GM18520 (cell line): ENCODE results near the gene EXOC3.
"Not testable (repeated sequence)": the region's sequence is repeated elsewhere in the genome, so short reads cannot be mapped to it uniquely, and the experiment has no call there.

Source experiments
- ATAC-seq: cut with Tn5 transposase; IDR thresholded peaks from one replicate; pipeline ENCODE4 v1.9.1; 2021; ENCODE audit not compliant: unreplicated experiment

The EXOC3 gene

DNA sequence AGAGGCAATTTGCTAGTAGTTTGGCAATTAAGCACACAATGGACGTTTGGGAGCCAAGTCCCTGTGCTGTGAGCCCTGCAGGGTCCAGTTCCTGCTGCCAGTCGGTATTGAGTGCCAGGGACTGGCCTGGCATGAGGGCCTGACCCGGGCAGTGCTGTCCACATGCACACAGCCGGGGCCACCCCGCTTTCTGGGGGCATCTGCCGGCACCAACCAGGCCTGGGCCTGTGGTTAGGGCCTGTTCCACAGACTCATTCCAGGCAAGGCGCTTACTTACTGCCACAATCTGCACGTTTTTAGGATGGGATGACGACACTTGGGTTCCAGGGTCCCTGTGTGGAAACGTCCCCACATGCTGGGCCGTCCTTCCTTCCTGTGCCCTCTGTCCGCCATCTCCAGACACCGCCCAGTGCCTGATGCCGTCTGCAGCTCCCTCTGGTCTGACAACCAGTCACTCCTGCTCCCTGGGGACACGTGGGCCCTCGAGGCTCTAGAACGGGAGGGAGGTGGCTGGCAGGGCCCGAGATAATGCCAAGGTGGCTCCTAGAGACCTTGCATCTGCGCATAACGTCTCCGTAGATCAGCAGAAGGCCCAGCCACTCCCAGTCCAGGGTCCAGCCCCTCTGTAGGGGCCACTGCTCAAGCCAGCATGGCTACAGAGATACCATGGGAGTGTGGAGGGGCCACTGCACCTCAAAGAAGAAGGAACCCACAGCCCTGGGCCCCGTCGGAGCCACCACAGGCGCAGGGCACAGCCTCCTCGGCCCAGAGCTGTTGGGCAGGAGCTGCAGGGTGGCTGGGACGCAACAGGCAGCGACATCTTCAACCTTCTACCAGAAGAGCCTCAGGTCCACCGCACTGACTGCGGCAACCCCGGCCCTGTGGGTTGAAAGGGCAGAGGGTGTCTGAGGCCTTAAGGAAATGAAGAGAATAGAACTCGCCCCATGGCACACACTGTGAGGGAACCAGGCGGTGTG is 56.5 kb downstream of the EXOC3 start:
- no peak for ATAC-seq

DNA sequence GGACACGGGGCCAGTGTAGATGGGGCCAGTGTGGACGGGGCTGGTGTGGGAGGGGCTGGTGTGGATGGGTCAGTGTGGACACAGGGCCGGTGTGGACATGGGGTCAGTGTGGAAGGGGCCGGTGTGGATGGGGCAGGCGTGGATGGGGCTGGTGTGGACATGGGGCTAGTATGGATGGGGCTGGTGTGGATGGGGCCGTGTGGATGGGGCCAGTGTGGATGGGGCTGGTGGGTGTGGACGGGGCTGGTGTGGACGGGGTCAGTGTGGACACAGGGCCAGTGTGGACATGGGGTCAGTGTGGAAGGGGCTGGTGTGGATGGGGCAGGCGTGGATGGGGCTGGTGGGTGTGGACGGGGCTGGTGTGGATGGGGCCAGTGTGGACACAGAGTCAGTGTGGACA is 57.5 kb downstream of the EXOC3 start:
- ATAC-seq: no peak

DNA sequence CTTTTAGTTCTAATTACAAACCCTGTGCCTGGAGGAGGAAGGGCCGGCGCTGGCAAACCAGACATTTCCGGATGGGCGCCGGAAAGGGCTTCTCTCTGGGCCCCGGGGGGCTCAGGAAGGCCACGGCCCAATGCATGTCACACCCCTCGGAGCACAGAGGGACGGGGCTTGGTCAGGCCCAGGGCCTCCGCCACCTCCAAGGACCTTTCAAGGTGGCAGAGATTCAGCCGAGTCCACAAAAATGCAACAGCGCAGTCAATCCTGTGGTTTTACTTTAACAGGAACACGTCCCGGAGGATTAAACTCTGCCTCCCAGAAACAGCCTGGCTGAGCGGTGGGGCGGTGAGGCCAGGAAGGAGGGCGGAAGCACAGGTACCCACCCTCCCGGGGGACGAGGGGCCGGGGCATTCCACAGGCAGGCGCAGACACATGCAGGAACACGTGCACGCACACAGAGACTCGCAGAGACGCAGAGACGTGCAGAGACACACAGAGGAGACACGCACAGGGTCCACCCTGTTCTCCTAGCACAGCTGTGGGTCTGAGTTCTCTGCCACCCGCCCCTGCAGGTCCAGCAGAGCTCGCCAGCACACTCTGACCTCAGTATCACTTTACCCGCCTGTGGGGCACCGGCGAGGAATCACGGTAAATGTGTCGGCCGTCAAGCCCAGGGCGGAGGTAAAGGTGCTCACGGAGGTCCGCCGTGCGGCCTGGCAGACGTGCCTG is 58.3 kb downstream of the EXOC3 start:
- no peak for ATAC-seq

GRCh38 chr5:501831-502184 is 58.8 kb downstream of the EXOC3 start:
- no peak for ATAC-seq

DNA sequence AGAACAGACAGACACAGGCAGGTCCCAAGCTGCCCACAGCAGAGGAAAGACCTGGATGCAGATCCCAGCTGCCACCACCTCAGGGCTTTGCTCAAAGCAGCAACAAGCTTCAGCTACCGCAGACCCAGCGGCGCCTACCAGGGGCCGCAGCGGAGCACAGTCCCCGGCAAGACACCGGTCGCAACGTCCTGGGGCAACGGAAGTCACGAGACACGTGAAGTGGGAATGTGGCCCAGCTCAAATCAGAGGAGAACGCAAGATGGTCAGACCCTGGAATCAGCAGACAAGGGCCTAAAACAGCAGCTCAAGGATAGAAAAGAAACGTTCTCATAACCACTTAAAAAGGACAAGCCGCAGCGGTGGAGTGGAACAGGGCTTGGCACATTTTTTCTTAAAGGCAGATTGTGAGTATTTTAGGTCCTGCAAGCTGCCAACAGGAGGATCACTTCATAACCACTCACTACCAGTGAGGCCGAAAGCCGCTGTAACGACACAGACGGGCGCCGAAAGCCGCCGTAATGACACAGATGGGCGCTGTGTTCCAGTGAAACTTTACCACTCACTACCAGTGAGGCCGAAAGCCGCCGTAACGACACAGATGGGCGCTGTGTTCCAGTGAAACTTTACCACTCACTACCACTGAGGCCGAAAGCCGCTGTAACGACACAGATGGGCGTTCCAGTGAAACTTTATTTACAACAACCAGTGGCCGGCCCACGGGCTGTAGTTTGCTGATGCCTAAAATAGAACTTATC is 59.5 kb downstream of the EXOC3 start:
- no peak for ATAC-seq

DNA sequence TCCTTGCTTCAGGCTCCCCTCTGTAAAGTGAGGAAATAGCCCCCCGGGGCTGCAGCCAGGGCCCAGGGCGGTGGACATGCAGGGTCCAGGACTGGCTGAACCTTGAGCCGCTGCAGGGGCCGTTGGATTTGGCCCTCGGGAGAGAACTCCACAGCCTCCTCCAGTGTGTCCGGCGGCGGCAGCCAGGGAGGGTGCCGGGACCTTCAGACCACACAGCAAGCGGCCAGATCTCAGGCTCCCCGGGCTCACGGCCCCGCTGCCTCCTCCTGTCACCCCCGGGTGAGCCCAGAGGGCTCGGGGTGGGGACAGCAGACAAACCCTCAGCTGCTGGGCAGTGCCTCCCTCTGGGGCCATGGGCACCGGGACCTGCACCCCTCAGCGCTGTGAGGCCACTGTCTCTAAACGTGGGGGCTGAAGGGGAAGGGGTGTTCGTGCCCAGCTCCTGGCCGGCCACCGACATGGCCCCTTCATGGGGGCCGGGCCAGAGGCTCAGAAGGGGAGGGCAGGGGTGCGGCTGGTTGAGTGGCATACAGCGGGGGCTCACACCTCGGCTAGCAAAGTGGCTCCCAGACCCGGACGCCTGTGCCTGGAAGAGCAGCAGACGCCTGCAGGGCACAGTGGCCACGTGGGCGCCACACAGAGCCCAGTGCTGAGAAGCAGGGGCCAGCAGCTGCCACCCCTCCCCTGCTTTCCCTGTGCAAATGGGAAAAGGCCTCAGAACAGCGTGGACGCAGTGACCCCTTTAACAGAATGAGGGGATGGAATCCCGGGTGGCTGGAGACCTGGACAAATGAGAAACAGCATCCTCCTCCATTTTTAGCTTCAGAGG is 61.6 kb downstream of the EXOC3 start:
- no peak for ATAC-seq

GRCh38 chr5:505951-506525 is 63.1 kb downstream of the EXOC3 start:
- ATAC-seq: no peak

DNA sequence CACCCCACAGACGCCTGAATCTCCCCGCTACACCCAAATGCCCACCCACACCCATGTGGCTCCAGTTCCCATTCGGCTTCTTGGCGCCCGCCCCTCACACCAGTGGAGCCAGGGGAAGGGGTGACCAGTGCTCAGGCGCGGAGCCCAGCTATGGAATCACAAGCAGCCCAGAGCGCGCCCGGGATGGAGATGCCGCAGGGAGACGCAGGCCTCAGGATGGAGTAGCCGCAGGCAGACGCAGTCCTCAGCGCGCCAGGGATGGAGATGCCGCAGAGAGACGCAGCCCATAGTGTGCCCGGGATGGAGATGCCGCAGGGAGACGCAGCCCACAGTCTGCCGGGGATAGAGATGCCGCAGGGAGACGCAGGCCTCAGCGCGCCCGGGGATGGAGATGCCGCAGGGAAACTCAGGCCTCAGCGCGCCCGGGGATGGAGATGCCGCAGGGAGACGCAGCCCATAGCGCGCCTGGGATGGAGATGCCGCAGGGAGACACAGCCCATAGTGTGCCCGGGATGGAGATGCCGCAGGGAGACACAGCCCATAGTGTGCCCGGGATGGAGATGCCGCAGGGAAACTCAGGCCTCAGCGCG is 65.1 kb downstream of the EXOC3 start:
- ATAC-seq: not testable (repeated sequence)

DNA sequence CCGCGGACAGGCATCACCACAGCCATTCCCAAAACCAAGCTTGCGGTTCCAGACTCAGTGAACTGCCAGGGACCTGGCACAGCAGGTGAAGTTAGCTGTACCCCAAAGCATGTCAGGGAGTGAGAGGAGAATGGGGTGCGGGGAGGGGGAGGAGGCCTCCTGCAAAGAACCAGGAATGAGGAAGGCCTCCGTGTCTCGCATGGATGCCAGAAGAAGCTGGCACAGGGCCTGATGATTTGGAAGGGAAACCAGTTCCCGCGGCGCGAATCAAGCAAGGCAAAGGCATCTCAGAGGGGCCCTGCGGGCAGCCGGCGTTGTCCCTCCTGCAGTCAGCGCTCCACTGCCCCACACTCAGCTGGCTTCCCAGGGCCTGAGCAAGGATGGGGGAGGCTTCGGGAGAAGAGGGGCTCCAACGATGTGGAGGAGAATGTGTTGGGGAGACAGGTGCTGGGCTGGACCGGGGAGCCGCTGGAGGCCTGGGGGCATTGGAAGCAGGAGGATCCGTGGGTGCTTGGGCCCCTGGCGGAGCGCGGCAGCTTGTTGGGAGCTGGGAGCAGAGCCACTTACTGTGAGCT is 66.7 kb downstream of the EXOC3 start:
- no peak for ATAC-seq

DNA sequence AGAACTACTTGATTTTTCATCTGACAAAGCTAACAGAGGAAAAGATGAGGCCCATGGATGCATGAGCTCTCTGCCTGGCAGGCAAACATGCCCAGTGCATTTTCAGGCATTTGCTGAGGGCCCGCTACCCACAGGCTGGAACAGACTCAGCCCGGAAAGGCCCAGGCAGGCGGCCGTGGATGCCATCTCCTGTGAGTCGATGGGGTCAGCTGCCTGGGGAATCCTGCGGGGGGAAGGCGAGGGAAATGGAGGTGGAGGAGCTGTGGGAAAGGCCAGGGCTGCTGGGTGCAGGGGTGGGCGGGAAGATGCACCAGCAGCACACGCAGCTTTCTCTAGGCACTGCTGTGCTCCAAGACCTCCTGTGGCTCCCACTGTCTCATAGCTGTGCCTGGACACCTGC is 67.5 kb downstream of the EXOC3 start:
- ATAC-seq: no peak

- no peak for ATAC-seq
These were observed 68.5 kb downstream of the EXOC3 start for GRCh38 chr5:511476-511875.

DNA sequence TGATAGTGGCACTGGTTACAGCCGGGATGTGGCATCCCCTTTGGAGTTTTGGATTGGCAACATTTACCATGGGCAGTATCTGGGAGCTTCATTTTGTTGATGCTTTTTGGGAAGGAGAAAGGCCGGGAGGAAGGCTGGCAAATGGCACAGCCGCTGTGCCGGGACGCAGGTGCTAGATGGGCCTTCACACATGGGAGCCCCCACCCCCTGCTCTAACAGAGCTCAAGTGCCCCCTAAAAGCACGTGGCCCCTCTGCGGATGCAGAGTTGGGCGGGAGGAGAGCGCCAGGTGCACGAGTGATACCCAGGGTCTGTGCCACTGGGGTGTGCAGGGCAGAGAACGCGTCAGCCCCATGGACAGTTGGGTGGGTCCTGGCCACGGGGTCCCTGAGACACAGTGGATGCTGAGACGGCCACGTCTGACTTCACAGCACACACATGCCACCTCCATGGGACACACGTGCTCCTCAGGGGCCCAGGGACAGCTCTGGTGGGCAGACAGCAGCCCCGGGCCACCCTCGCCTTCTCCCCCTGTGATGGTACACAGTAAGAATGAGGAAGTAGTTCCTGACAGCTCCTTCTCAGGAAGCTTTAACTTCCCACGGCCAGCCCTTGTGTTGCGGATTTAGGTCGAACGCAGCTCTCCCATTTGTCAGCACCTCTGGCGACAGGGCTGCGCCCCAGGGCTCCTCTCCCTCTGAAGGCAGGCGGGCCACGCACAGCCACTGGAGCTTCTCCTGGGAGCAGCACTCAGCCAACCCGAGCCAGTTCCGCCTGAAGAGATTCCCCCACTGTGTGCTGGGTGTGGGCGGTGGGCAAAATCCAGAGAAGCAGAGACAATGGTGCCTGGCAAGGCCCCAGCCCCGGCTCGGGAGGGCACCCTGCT is 70.5 kb downstream of the EXOC3 start:
- ATAC-seq: no peak

- ATAC-seq: no peak
These were observed 71.1 kb downstream of the EXOC3 start for GRCh38 chr5:514101-514485.

DNA sequence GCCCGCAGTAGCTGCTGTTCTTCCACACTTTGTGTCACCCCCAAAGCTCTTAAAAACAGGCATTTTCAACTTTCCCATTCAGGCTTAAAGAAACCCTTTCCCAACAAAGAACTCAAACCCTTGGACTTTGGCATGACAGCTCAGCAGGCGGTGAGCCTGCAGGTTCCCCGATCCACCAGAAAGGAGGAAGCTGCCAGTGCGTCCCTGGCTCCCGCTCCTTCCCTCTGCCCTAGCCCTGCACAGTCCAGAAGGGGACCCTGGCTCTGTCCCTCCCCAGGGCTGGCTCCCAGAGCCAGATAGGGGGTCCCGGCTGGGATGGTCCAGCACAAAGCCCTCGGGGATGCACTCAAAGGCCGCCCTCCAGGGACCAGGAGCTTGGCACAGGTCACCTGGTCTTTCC is 71.7 kb downstream of the EXOC3 start:
- no peak for ATAC-seq

- ATAC-seq: no peak
These were observed 72.4 kb downstream of the EXOC3 start for GRCh38 chr5:515273-515836.

DNA sequence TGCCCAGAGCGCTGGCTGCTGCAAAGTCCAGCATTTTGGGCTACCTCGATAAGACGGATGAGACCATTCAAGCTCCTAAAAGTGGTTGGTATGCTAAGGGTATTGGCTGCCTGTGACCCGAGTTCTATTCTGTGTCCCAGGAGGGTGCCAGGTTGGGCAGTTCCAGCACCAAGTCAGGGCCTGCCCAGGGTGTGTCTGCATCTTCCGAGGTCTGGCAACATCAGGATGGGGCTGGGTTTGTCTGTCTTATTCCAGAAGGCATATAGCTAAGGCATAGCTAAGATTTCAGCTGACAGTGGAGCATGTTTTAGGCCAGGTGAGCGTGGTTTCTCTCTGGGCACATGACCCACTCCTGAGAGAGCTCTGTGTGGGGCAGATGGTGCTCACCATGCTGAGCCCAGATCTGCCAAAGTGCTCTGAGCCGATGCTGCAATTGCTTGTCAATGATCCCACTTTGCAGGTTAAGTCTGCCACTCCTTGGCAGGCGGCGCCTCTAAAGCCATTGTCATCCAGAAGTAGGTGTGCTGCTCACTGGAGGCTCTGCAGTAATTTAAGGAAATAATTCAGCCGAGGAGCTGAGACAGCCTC is 73.5 kb downstream of the EXOC3 start:
- ATAC-seq: no peak
